HCT116 (cell line): ENCODE data around the gene LRATD1. TPM values are rescaled to one million over a fixed set of nuclear protein-coding genes. Genes with fewer than 3 reads are reported as not detected.

Experiments used
- ATAC-seq: fragments of 200-7000 bp; cut with Tn5 transposase; 2 replicates; pipeline ENCODE4 v1.9.1; 2020; ENCODE audit warnings: mild to moderate bottlenecking, moderate library complexity
- BruUV-seq: library from RNA; stranded (reverse); fragments of 400-500 nt; replicated peaks from 2 replicates; lab custom pipeline; 2021; lab: Mats Ljungman, UMichigan
- CTCF ChIA-PET: fragments of 300-600 bp; sonication (Branson Sonifier 250); formaldehyde crosslinking; loops from one replicate; lab custom pipeline; 2021; ENCODE audit warnings: antibody characterized with exemption; lab: Charles Lee
- POLR2A ChIA-PET: fragments of 300-600, 350-600 bp; sonication (Branson Sonifier 250); formaldehyde crosslinking; loops from one replicate; lab custom pipeline; 2021; ENCODE audit warnings: antibody characterized with exemption; lab: Charles Lee
- RAD21 ChIA-PET, 2 experiments: fragments of 300-600 bp; sonication (Branson Sonifier 250); formaldehyde crosslinking; loops; one replicate each; lab custom pipeline; 2023; ENCODE audit warnings: low total read pairs in 2 of 2; ENCODE audit not compliant: uncharacterized antibody in 2 of 2, unreplicated experiment in 2 of 2, low non-redundant PET in 1 of 2; lab: Charles Lee
- DNase-seq: peaks from one replicate; pipeline ENCODE4 v3.0.0-alpha.2; 2010; ENCODE audit warnings: low read depth, low spot score
- H2AFZ ChIP-seq: fragments of 200-600 bp; shearing (Covaris generic), sonication (generic); 2 replicates; pipeline ENCODE4 v1.6.1; 2017; ENCODE audit warnings: low read depth, mixed run types, mixed read lengths, antibody characterized with exemption, low read length; ENCODE audit not compliant: poor library complexity, severe bottlenecking
- H3K27ac ChIP-seq: 2 replicates; pipeline ENCODE4 v1.5.1; 2012; ENCODE audit warnings: low read depth, low read length
- H3K27me3 ChIP-seq: fragments of 200-600 bp; sonication (generic); 2 replicates; pipeline ENCODE4 v1.6.1; 2016; ENCODE audit warnings: mixed run types, low read length, mixed read lengths; ENCODE audit not compliant: insufficient read depth
- H3K36me3 ChIP-seq, 2 experiments: fragments of 200-500 bp in 1 of 2; fragments of 200-600 bp in 1 of 2; sonication (Bioruptor generic) in 1 of 2; sonication (generic) in 1 of 2; 2 replicates each; pipeline versions ENCODE4 v1.5.1 to v1.6.1; 2014 to 2016; ENCODE audit warnings: low read length in 2 of 2, inconsistent platforms in 1 of 2, mixed read lengths in 1 of 2, mixed run types in 1 of 2; ENCODE audit not compliant: insufficient read depth in 2 of 2, control insufficient read depth in 1 of 2
- H3K4me1 ChIP-seq, 2 experiments: fragments of 200-600 bp in 1 of 2; sonication (generic) in 1 of 2; 2 replicates each; pipeline versions ENCODE4 v1.5.1 to v1.6.1; 2012 to 2017; ENCODE audit warnings: low read length in 2 of 2, inconsistent platforms in 1 of 2, mild to moderate bottlenecking in 1 of 2, mixed read lengths in 1 of 2, mixed run types in 1 of 2, moderate library complexity in 1 of 2; ENCODE audit not compliant: insufficient read depth in 2 of 2, control insufficient read depth in 1 of 2
- H3K4me2 ChIP-seq: fragments of 200-600 bp; sonication (generic); 2 replicates; pipeline ENCODE4 v1.6.1; 2017; ENCODE audit warnings: mixed run types, low read length, mixed read lengths
- H3K4me3 ChIP-seq, 2 experiments: fragments of 200-600 bp in 1 of 2; sonication (generic) in 1 of 2; replicated peaks in 1 of 2; 2 replicates each; pipeline ENCODE4 v1.5.1; 2011 to 2016; ENCODE audit warnings: low read length in 2 of 2, control low read depth in 1 of 2, low read depth in 1 of 2, mild to moderate bottlenecking in 1 of 2, mixed read lengths in 1 of 2, mixed run types in 1 of 2
- H3K79me2 ChIP-seq: fragments of 200-600 bp; sonication (generic); 2 replicates; pipeline ENCODE4 v1.6.1; 2017; ENCODE audit warnings: mild to moderate bottlenecking, mixed run types, low read length, moderate library complexity, mixed read lengths; ENCODE audit not compliant: insufficient read depth
- H3K9ac ChIP-seq: fragments of 200-600 bp; sonication (generic); 2 replicates; pipeline ENCODE4 v1.6.1; 2016; ENCODE audit warnings: low read length, mixed read lengths
- H3K9me2 ChIP-seq: fragments of 200-600 bp; sonication (generic), shearing (Covaris generic); 2 replicates; pipeline ENCODE4 v1.6.1; 2017; ENCODE audit warnings: mixed run types, mild to moderate bottlenecking, moderate library complexity; ENCODE audit not compliant: insufficient read depth
- H3K9me3 ChIP-seq, 2 experiments: fragments of 200-500 bp in 1 of 2; fragments of 200-600 bp in 1 of 2; sonication (Bioruptor generic) in 1 of 2; sonication (generic) in 1 of 2; 2 replicates each; pipeline ENCODE4 v1.6.1; 2014 to 2017; ENCODE audit warnings: low read length in 2 of 2, mixed read lengths in 2 of 2, inconsistent platforms in 1 of 2, low read depth in 1 of 2, mild to moderate bottlenecking in 1 of 2, mixed run types in 1 of 2, moderate library complexity in 1 of 2; ENCODE audit not compliant: control insufficient read depth in 1 of 2, insufficient read depth in 1 of 2
- H4K20me1 ChIP-seq: fragments of 200-600 bp; sonication (generic), shearing (Covaris generic); 2 replicates; pipeline ENCODE4 v1.6.1; 2017; ENCODE audit warnings: mixed run types, mild to moderate bottlenecking, moderate library complexity; ENCODE audit not compliant: insufficient read depth
- EGR1 ChIP-seq: IDR thresholded peaks from 2 replicates; pipeline ENCODE4 v1.6.1; 2012; ENCODE audit warnings: low read depth
- EZH2 ChIP-seq: fragments of 200-600 bp; sonication (generic); IDR thresholded peaks from 2 replicates; pipeline ENCODE4 v1.6.1; 2017; ENCODE audit warnings: antibody characterized with exemption, mixed run types
- EZH2phosphoT487 ChIP-seq: fragments of 200-600 bp; IDR thresholded peaks from 2 replicates; pipeline ENCODE4 v1.6.1; 2018; ENCODE audit warnings: antibody characterized with exemption, borderline replicate concordance
- JUND ChIP-seq: IDR thresholded peaks from 2 replicates; pipeline ENCODE4 v1.6.1; 2012
- SIN3A ChIP-seq: IDR thresholded peaks from 2 replicates; pipeline ENCODE4 v1.6.1; 2012; ENCODE audit warnings: low read depth
- SRF ChIP-seq: IDR thresholded peaks from 2 replicates; pipeline ENCODE4 v1.6.1; 2012; ENCODE audit warnings: low read depth
- YY1 ChIP-seq: IDR thresholded peaks from 2 replicates; pipeline ENCODE4 v1.6.1; 2011; ENCODE audit warnings: low read length, low read depth, moderate library complexity, mild to moderate bottlenecking; ENCODE audit not compliant: insufficient replicate concordance; ENCODE audit errors: extremely low read depth
- intact Hi-C: fragments of 100-400 bp; cut with micrococcal nuclease; formaldehyde crosslinking; loops from 2 replicates; pipeline ENCODE4 v1.10.0; 2022
- total RNA-seq: library from RNA; stranded (reverse); gene quantifications from one replicate; pipeline ENCODE4 v1.2.1, GENCODE V29; 2021; ENCODE audit not compliant: unreplicated experiment

Gene LRATD1
- total RNA-seq, 1 experiment from 2014 or later: 0.07 TPM

DNA sequence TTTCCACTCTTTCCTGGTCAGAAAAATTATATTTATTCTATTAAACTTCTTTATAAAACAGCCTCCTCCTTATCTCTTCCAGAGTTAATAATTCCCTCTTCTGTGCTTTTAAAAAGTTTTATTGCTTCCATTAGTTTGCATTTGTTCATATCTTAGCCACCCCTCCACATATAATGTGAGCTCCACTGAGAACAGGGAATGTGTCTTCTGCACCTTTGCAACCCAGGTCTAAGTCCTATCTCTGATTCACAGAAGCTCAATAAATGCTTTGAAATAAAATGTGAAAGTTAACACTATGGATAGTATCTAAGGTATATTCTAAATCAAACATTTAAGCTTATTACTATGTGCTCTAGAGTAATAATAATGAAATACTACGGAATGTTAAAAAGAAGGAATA lies 9.3 kb upstream of the LRATD1 start:
- Histone ChIP-seq H3K4me1 (no peaks in the 10 kb centered on the region), H2AFZ (no peak overlapping the region), H4K20me1 (no peaks in the 10 kb centered on the region), H3K27ac (no peak overlapping the region), H3K27me3 (no peaks in the 10 kb centered on the region), H3K4me2 (no peak overlapping the region), H3K4me3 (no peak overlapping the region), H3K9me3 (peaks cover 0 to 7% of the 10 kb centered on the region in 2 experiments; a peak in 2 of 4 replicates)
- ATAC-seq: no peak
- ChIA-PET CTCF (no interaction called here), RAD21 (no interaction called here), POLR2A (no interaction called here)
- no TSS peak for BruUV-seq
- TF ChIP-seq SIN3A: no peak
- TF ChIP-seq SRF: no peak
- TF ChIP-seq YY1: no peak
- TF ChIP-seq EGR1: no peak
- TF ChIP-seq, all 23 proteins: peak for 0
- intact Hi-C loops: no loop called here
- Histone ChIP-seq H3K9me2 (no peaks in the 10 kb centered on the region), H3K9ac (no peak overlapping the region), H3K36me3 (no peaks in the 10 kb centered on the region), H3K79me2 (no peaks in the 10 kb centered on the region)
- no peak for DNase-seq

DNA sequence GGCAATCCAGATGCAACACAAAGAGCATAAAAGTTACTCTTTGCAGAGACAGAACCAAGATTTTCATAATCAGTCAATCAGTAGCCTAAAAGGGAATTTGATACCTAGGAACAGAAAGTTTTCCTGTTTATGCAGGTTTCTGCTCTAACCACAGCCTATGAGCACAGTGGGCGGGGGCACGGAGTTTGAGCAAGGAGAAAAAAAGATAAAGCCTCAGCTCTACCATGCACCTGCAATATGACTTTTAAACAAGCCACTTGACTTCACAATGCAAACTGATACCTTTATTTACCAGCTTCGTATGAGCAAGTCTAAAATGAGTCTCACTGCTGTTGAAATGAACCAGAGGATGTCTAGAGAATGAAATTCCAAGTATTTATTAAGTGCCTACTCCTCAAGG lies 5.6 kb upstream of the LRATD1 start:
- POLR2A ChIA-PET: no interaction called here
- no peaks in the 10 kb centered on the region for H4K20me1 ChIP-seq
- TF ChIP-seq EZH2phosphoT487 (no peak), EZH2 (no peak), JUND (no peak)
- ATAC-seq (no peak), DNase-seq (no peak)
- H2AFZ ChIP-seq: no peak overlapping the region
- H3K36me3 ChIP-seq: no peaks in the 10 kb centered on the region
- H3K9ac ChIP-seq: no peak overlapping the region
- no peaks in the 10 kb centered on the region for H3K27me3 ChIP-seq
- peaks cover 0 to 7% of the 10 kb centered on the region in 2 experiments; a peak in 2 of 4 replicates for H3K9me3 ChIP-seq
- no peaks in the 10 kb centered on the region for H3K9me2 ChIP-seq
- H3K79me2 ChIP-seq: no peaks in the 10 kb centered on the region
- H3K4me2 ChIP-seq: no peak overlapping the region
- RAD21 ChIA-PET: no interaction called here
- CTCF ChIA-PET: no interaction called here
- BruUV-seq: no TSS peak
- H3K4me1 ChIP-seq: no peaks in the 10 kb centered on the region
- no peak overlapping the region for H3K27ac ChIP-seq
- intact Hi-C loops: no loop called here
- H3K4me3 ChIP-seq: no peak overlapping the region
